HepG2 (cell line): Measurements from ENCODE around the gene SLC2A5. TPM values are rescaled to one million over a fixed set of nuclear protein-coding genes. Genes with fewer than 3 reads are reported as not detected.
A peak's percentile ranks its signal among the peaks of the same experiment; 100 is the strongest.

ENCODE experiments used
- AFF4 ChIP-seq: sonication (generic); formaldehyde crosslinking; IDR thresholded peaks from 2 replicates; pipeline ENCODE4 v1.4.0; 2020; ENCODE audit warnings: missing genetic modification reagents
- ATF6 ChIP-seq: sonication (generic); formaldehyde crosslinking; conservative IDR thresholded peaks from 2 replicates; pipeline ENCODE4 v1.4.0; 2020; ENCODE audit warnings: missing genetic modification reagents
- DNMT3B ChIP-seq: conservative IDR thresholded peaks from 2 replicates; pipeline ENCODE4 v1.6.1; 2016; ENCODE audit warnings: missing biosample characterization, control low read depth
- KDM6A ChIP-seq: IDR thresholded peaks from 2 replicates; pipeline ENCODE4 v1.6.1; 2016; ENCODE audit warnings: low read depth
- MAFF ChIP-seq: IDR thresholded peaks from 2 replicates; pipeline ENCODE4 v1.6.1; 2011; ENCODE audit warnings: low read depth, low read length, improper control_type of control experiment
- MLX ChIP-seq: IDR thresholded peaks from 2 replicates; pipeline ENCODE4 v1.6.1; 2016
- MYNN ChIP-seq: sonication (generic); formaldehyde crosslinking; IDR thresholded peaks from 2 replicates; pipeline ENCODE4 v1.4.0; 2020; ENCODE audit warnings: mild to moderate bottlenecking, low read depth, missing genetic modification reagents
- NCOA1 ChIP-seq: sonication (generic); formaldehyde crosslinking; IDR thresholded peaks from 2 replicates; pipeline ENCODE4 v1.9.0; 2021; ENCODE audit warnings: missing genetic modification reagents
- NR0B2 ChIP-seq: sonication (generic); formaldehyde crosslinking; IDR thresholded peaks from 2 replicates; pipeline ENCODE4 v1.4.0; 2020; ENCODE audit warnings: mild to moderate bottlenecking, missing genetic modification reagents
- PRDM10 ChIP-seq: sonication (generic); formaldehyde crosslinking; IDR thresholded peaks from 2 replicates; pipeline ENCODE4 v1.4.0; 2020; ENCODE audit warnings: low read depth, missing genetic modification reagents
- PRMT3 ChIP-seq: sonication (generic); formaldehyde crosslinking; IDR thresholded peaks from 2 replicates; pipeline ENCODE4 v1.8.1; 2022; ENCODE audit warnings: low read depth, mild to moderate bottlenecking, moderate library complexity, missing genetic modification reagents, borderline replicate concordance
- RFX1 ChIP-seq: fragments of 450-650 bp; IDR thresholded peaks from 2 replicates; pipeline ENCODE4 v1.6.1; 2017
- TEF ChIP-seq: sonication (generic); formaldehyde crosslinking; IDR thresholded peaks from 2 replicates; pipeline ENCODE4 v1.5.0; 2020; ENCODE audit warnings: missing genetic modification reagents
- ZFAT ChIP-seq: sonication (generic); formaldehyde crosslinking; conservative IDR thresholded peaks from 2 replicates; pipeline ENCODE4 v1.8.1; 2023; ENCODE audit warnings: missing genetic modification reagents, inconsistent platforms
- ZNF30 ChIP-seq: sonication (generic); formaldehyde crosslinking; IDR thresholded peaks from 2 replicates; pipeline ENCODE4 v1.5.0; 2020; ENCODE audit warnings: mild to moderate bottlenecking, missing genetic modification reagents
- ZNF430 ChIP-seq: sonication (generic); formaldehyde crosslinking; IDR thresholded peaks from 2 replicates; pipeline ENCODE4 v1.9.0; 2021; ENCODE audit warnings: mild to moderate bottlenecking, missing genetic modification reagents
- ZNF510 ChIP-seq: sonication (generic); formaldehyde crosslinking; IDR thresholded peaks from 2 replicates; pipeline ENCODE4 v1.4.0; 2020; ENCODE audit warnings: low read depth, mild to moderate bottlenecking, missing genetic modification reagents
- ZNF547 ChIP-seq: sonication (generic); formaldehyde crosslinking; IDR thresholded peaks from 2 replicates; pipeline ENCODE4 v1.5.1; 2020; ENCODE audit warnings: mild to moderate bottlenecking, missing genetic modification reagents
- polyA plus RNA-seq, 8 experiments: library from polyadenylated mRNA; depleted of rRNA in 3 of 8; stranded (reverse) in 7 of 8; unstranded in 1 of 8; fragments of >200 nt; fragmentation: Illumina TruSeq in 4 of 8; extraction: Trizol in 4 of 8; gene quantifications; 2 replicates each; pipeline versions ENCODE4 v1.2.1 to v1.2.3, GENCODE V29; 2011 to 2016; ENCODE audit warnings: low read depth in 4 of 8, missing spikeins in 1 of 8, mixed read lengths in 1 of 8; ENCODE audit not compliant: insufficient read depth in 1 of 8
- total RNA-seq, 5 experiments: library from RNA; depleted of rRNA; stranded (reverse); fragments of >200 nt; fragmentation: Illumina TruSeq; extraction: Trizol; gene quantifications; 2 replicates each; pipeline ENCODE4 v1.2.3, GENCODE V29; 2016; ENCODE audit warnings: low read depth in 1 of 5

Gene SLC2A5
- total and polyA plus RNA-seq, 2 of the 13 experiments (the other 11 are each of a cell fraction or from before 2014, with no cell fraction given): 0.04 to 0.54 TPM

- TF ChIP-seq AFF4 (no peak), PRMT3 (CRISPR knock-in tag) (no peak), NCOA1 (CRISPR knock-in tag) (no peak), MAFF (no peak), ZNF547 (no peak), MLX (CRISPR knock-in tag) (peak; percentile 86), ATF6 (CRISPR knock-in tag) (no peak), NR0B2 (CRISPR knock-in tag) (no peak), ZNF30 (no peak), ZNF430 (CRISPR knock-in tag) (peak; percentile 66; the same call in 1 of the 2 replicates), ZFAT (CRISPR knock-in tag) (no peak), PRDM10 (CRISPR knock-in tag) (no peak), RFX1 (no peak), KDM6A (CRISPR knock-in tag) (peak; percentile 96), DNMT3B (peak; percentile 48; the same call in 1 of the 2 replicates), TEF (CRISPR knock-in tag) (no peak), MYNN (CRISPR knock-in tag) (no peak), ZNF510 (CRISPR knock-in tag) (no peak)
These were observed 43.8 kb upstream of the SLC2A5 start (continued) for GRCh38 chr1:9112961-9113880.
